Activated CD4-positive, alpha-beta T cell treated with anti-CD3 and anti-CD28 coated beads, Interleukin-2, amount 10 ng/mL, durations not matched to agents 24 days and 14 days (primary cell): Measurements from ENCODE around the gene GPX3. TPM values are rescaled to one million over a fixed set of nuclear protein-coding genes. Genes with fewer than 3 reads are reported as not detected.

Experiments
- DNase-seq: peaks from one replicate; pipeline ENCODE4 v3.0.0; 2022
- H3K27ac Mint-ChIP-seq: one replicate; pipeline ENCODE4 v1.8.0; 2022; ENCODE audit warnings: mild to moderate bottlenecking, mixed read lengths
- H3K27me3 Mint-ChIP-seq: one replicate; pipeline ENCODE4 v1.8.0; 2022; ENCODE audit warnings: mixed read lengths
- H3K36me3 Mint-ChIP-seq: one replicate; pipeline ENCODE4 v1.8.0; 2022; ENCODE audit warnings: low read depth, mild to moderate bottlenecking, mixed read lengths
- H3K4me1 Mint-ChIP-seq: one replicate; pipeline ENCODE4 v1.8.0; 2021; ENCODE audit warnings: mixed read lengths
- H3K4me3 Mint-ChIP-seq: one replicate; pipeline ENCODE4 v1.8.0; 2022; ENCODE audit warnings: mild to moderate bottlenecking, moderate library complexity, mixed read lengths
- H3K9me3 Mint-ChIP-seq: one replicate; pipeline ENCODE4 v1.8.0; 2021; ENCODE audit warnings: mixed read lengths
- intact Hi-C: fragments of 100-400 bp; cut with micrococcal nuclease; formaldehyde crosslinking; loops from one replicate; pipeline ENCODE4 v1.15.1; 2023
- total RNA-seq: library from RNA; stranded (reverse); gene quantifications from 2 replicates; pipeline ENCODE4 v1.2.3, GENCODE V29; 2022

Gene GPX3
- total RNA-seq, 1 donor from 2014 or later: not detected

GRCh38 chr5:151021746-151022145 is 1.4 kb downstream of the GPX3 start:
- no peak for DNase-seq
- Mint-ChIP-seq H3K9me3 (no peaks in the 10 kb centered on the region), H3K4me1 (peaks cover 12% of the 10 kb centered on the region), H3K27ac (no peak overlapping the region), H3K4me3 (no peak overlapping the region), H3K27me3 (peaks cover 7% of the 10 kb centered on the region), H3K36me3 (peaks cover 43% of the 10 kb centered on the region)
- intact Hi-C loops: no loop called here

GRCh38 chr5:151022511-151023018 is 2.2 kb downstream of the GPX3 start:
- intact Hi-C loops: no loop called here
- Mint-ChIP-seq H3K4me3 (no peak overlapping the region), H3K9me3 (no peaks in the 10 kb centered on the region), H3K36me3 (peaks cover 45% of the 10 kb centered on the region), H3K27me3 (peaks cover 7% of the 10 kb centered on the region), H3K27ac (peak overlapping the region; percentile 4), H3K4me1 (peaks cover 12% of the 10 kb centered on the region)
- no peak for DNase-seq

- Mint-ChIP-seq H3K9me3 (no peaks in the 10 kb centered on the region), H3K4me3 (no peak overlapping the region), H3K4me1 (peaks cover 12% of the 10 kb centered on the region), H3K36me3 (peaks cover 46% of the 10 kb centered on the region), H3K27ac (no peak overlapping the region), H3K27me3 (peaks cover 7% of the 10 kb centered on the region)
- no peak for DNase-seq
- intact Hi-C loops: no loop called here
These were observed 2.7 kb downstream of the GPX3 start for GRCh38 chr5:151023047-151023615.

DNA sequence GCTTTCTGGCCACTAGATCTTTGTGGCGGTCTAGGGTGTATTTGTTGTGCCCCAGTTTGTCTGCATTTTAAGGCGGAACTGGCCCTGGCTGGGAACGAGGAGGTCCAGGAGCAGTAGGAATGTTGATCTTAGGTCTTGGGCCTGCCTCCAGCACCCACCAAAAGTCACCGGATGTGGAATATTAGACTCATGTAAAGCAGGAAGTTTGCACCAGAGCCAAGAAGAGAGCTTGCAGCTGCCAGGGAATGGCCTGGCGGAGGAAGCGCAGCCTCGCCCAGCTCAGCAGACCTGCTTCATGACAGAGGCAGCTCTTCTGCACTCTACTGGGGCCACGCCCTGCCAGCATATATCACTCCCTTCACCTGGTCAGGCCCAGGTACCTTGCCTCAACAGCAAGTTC is 3.3 kb downstream of the GPX3 start:
- peaks cover 50% of the 10 kb centered on the region for H3K36me3 Mint-ChIP-seq
- H3K4me3 Mint-ChIP-seq: no peak overlapping the region
- intact Hi-C loops: no loop called here
- no peak for DNase-seq
- H3K27me3 Mint-ChIP-seq: peaks cover 7% of the 10 kb centered on the region
- no peak overlapping the region for H3K27ac Mint-ChIP-seq
- peaks cover 12% of the 10 kb centered on the region for H3K4me1 Mint-ChIP-seq
- H3K9me3 Mint-ChIP-seq: no peaks in the 10 kb centered on the region

GRCh38 chr5:151024440-151025249 is 4.3 kb downstream of the GPX3 start:
- intact Hi-C loops: no loop called here
- no peak overlapping the region for H3K4me3 Mint-ChIP-seq
- H3K9me3 Mint-ChIP-seq: no peaks in the 10 kb centered on the region
- H3K27me3 Mint-ChIP-seq: peaks cover 5% of the 10 kb centered on the region
- H3K27ac Mint-ChIP-seq: no peak overlapping the region
- DNase-seq: no peak
- H3K4me1 Mint-ChIP-seq: peaks cover 5% of the 10 kb centered on the region
- peaks cover 56% of the 10 kb centered on the region for H3K36me3 Mint-ChIP-seq

DNA sequence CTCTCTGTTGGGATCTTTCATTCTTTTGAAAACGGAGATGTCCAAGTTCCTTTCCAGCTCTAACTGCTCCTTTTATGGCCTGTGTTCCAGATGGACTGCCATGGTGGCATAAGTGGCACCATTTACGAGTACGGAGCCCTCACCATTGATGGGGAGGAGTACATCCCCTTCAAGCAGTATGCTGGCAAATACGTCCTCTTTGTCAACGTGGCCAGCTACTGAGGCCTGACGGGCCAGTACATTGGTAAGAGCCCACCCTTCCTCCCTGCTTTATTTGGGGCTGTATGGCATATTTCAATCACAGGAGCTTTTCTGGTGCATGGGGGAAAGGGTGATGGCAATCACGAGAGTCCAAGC is 4.8 kb downstream of the GPX3 start:
- peaks cover 5% of the 10 kb centered on the region for H3K4me1 Mint-ChIP-seq
- H3K27me3 Mint-ChIP-seq: peaks cover 5% of the 10 kb centered on the region
- H3K27ac Mint-ChIP-seq: no peak overlapping the region
- intact Hi-C loops: no loop called here
- H3K9me3 Mint-ChIP-seq: no peaks in the 10 kb centered on the region
- no peak overlapping the region for H3K4me3 Mint-ChIP-seq
- no peak for DNase-seq
- peaks cover 57% of the 10 kb centered on the region for H3K36me3 Mint-ChIP-seq

GRCh38 chr5:151026088-151026487 is 5.7 kb downstream of the GPX3 start:
- Mint-ChIP-seq H3K4me3 (no peak overlapping the region), H3K9me3 (no peaks in the 10 kb centered on the region), H3K4me1 (peaks cover 2% of the 10 kb centered on the region), H3K27me3 (peaks cover 2% of the 10 kb centered on the region), H3K36me3 (peaks cover 61% of the 10 kb centered on the region), H3K27ac (no peak overlapping the region)
- no peak for DNase-seq
- intact Hi-C loops: no loop called here

GRCh38 chr5:151026679-151027078 is 6.3 kb downstream of the GPX3 start:
- H3K4me3 Mint-ChIP-seq: no peak overlapping the region

DNA sequence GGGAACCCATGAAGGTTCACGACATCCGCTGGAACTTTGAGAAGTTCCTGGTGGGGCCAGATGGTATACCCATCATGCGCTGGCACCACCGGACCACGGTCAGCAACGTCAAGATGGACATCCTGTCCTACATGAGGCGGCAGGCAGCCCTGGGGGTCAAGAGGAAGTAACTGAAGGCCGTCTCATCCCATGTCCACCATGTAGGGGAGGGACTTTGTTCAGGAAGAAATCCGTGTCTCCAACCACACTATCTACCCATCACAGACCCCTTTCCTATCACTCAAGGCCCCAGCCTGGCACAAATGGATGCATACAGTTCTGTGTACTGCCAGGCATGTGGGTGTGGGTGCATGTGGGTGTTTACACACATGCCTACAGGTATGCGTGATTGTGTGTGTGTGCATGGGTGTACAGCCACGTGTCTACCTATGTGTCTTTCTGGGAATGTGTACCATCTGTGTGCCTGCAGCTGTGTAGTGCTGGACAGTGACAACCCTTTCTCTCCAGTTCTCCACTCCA is 7.6 kb downstream of the GPX3 start:
- intact Hi-C loops: no loop called here
- DNase-seq: no peak
- Mint-ChIP-seq H3K4me1 (no peaks in the 10 kb centered on the region), H3K27me3 (no peaks in the 10 kb centered on the region), H3K4me3 (no peak overlapping the region), H3K36me3 (peaks cover 66% of the 10 kb centered on the region), H3K27ac (no peak overlapping the region), H3K9me3 (no peaks in the 10 kb centered on the region)

More at GRCh38 chr5:151026679-151027078, 6.3 kb downstream of the GPX3 start:
- H3K36me3 Mint-ChIP-seq: peaks cover 63% of the 10 kb centered on the region
- H3K27ac Mint-ChIP-seq: peak overlapping the region; percentile 25
- DNase-seq: no peak
- no peaks in the 10 kb centered on the region for H3K4me1 Mint-ChIP-seq
- no peaks in the 10 kb centered on the region for H3K27me3 Mint-ChIP-seq
- intact Hi-C loops: no loop called here
- H3K9me3 Mint-ChIP-seq: no peaks in the 10 kb centered on the region

DNA sequence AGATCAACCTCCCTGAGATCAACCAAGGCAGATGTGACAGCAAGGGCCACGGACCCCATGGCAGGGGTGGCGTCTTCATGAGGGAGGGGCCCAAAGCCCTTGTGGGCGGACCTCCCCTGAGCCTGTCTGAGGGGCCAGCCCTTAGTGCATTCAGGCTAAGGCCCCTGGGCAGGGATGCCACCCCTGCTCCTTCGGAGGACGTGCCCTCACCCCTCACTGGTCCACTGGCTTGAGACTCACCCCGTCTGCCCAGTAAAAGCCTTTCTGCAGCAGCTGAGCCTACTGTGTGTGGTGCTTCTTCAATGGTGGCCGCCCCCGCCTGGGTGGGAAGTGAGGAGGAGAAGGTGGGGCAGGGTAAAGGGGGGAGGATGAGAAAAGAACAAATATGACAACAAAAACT is 8.3 kb downstream of the GPX3 start:
- DNase-seq: no peak
- H3K27ac Mint-ChIP-seq: no peak overlapping the region
- no peaks in the 10 kb centered on the region for H3K4me1 Mint-ChIP-seq
- H3K27me3 Mint-ChIP-seq: no peaks in the 10 kb centered on the region
- no peak overlapping the region for H3K4me3 Mint-ChIP-seq
- peaks cover 69% of the 10 kb centered on the region for H3K36me3 Mint-ChIP-seq
- no peaks in the 10 kb centered on the region for H3K9me3 Mint-ChIP-seq
- intact Hi-C loops: no loop called here

DNA sequence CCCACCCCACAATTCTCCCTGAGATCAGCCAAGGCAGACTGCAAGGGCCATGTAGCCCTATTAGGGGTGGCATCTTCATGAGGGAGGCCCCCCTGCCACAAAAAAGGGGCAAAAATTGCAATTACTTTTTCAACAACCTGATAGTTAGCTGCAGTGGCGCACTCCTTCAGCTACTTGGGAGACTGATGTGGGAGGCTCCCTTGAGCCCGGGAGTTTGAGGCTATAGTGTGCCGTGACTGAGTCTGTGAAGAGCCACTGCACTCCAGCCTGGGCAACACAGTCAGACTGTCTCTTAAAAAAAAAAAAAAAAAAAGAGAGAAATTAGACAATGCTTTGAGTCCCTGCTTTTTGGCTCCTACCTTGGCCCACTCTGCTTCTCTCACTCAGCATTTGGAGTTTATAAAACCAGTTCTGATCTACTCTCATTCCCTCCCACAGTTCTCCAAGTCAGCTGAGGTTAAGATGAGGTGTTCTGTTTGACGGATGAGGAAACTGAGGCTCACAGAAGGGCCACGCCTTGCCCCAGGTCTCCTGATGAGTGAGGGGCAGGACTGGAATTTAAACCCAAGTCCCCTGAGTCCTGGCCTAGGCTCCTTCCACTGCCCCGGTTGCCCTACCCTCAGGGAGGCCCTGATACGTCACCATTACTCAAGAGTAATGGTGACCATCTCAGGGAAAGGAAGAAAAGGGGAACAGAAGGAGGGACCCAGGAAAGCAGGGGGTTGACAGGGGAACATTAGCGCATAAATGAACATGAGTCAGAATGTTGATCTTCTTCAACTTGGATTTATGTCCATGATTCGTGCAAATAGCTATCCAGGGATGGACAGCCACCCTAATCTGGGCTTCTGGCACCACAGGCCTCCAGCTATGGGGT is 9.0 kb downstream of the GPX3 start:
- Mint-ChIP-seq H3K36me3 (peaks cover 75% of the 10 kb centered on the region), H3K27me3 (no peaks in the 10 kb centered on the region)
- intact Hi-C loops: no loop called here

DNA sequence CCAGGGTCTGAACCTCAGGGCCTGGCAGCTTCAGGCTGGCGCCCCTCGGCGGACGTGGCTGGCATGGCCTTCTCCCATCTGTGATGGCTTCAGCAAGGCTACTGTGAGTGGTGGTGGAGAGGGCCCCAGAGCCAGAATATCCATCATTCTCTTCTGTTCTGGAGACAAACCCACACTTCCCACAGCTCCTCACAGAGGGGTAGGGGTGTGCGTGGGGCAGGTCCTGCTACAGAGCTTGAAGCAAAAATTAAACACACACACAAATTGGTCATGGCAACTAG is 9.6 kb downstream of the GPX3 start:
- no peak overlapping the region for H3K27ac Mint-ChIP-seq
- peaks cover 77% of the 10 kb centered on the region for H3K36me3 Mint-ChIP-seq
- no peaks in the 10 kb centered on the region for H3K9me3 Mint-ChIP-seq
- intact Hi-C loops: no loop called here
- no peak for DNase-seq
- peaks cover 3% of the 10 kb centered on the region for H3K4me1 Mint-ChIP-seq
- H3K4me3 Mint-ChIP-seq: no peak overlapping the region
- no peaks in the 10 kb centered on the region for H3K27me3 Mint-ChIP-seq

More for the DNA sequence above, 9.0 kb downstream of the GPX3 start:
- H3K4me1 Mint-ChIP-seq: peaks cover 2% of the 10 kb centered on the region
- H3K9me3 Mint-ChIP-seq: no peaks in the 10 kb centered on the region
- DNase-seq: no peak
- H3K27ac Mint-ChIP-seq: no peak overlapping the region
- H3K4me3 Mint-ChIP-seq: no peak overlapping the region

- intact Hi-C loops: no loop called here
- H3K9me3 Mint-ChIP-seq: no peaks in the 10 kb centered on the region
- no peak overlapping the region for H3K27ac Mint-ChIP-seq
- H3K36me3 Mint-ChIP-seq: peaks cover 76% of the 10 kb centered on the region
- peaks cover 3% of the 10 kb centered on the region for H3K4me1 Mint-ChIP-seq
- DNase-seq: no peak
- no peak overlapping the region for H3K4me3 Mint-ChIP-seq
- H3K27me3 Mint-ChIP-seq: no peaks in the 10 kb centered on the region
These were observed 10.0 kb downstream of the GPX3 start for GRCh38 chr5:151030379-151030778.

DNA sequence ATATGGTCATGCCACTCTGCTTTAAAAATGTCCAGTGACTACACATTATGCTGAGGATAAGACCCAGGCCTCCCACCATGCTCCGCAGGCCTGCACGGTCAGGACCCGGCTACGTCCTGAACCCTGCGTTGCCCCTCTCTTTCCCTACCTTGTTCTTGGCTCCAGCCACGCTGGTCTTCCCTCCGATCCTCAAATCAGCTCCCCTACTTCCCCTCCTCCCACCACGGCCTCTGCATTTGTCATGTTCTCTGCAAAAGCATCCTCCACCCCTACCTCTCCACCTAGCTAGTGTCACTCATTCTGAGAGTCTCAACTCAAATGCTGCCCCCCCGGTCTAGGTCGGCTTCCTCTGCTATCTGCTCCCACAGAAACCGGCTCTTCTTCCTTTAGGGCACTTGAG is 11.2 kb downstream of the GPX3 start:
- H3K4me3 Mint-ChIP-seq: no peak overlapping the region
- no peaks in the 10 kb centered on the region for H3K9me3 Mint-ChIP-seq
- H3K27ac Mint-ChIP-seq: no peak overlapping the region
- peaks cover 3% of the 10 kb centered on the region for H3K4me1 Mint-ChIP-seq
- no peaks in the 10 kb centered on the region for H3K27me3 Mint-ChIP-seq
- no peak for DNase-seq
- intact Hi-C loops: no loop called here
- peaks cover 78% of the 10 kb centered on the region for H3K36me3 Mint-ChIP-seq
